GM13976 (cell line): Measurements from ENCODE around the gene PEX5L.

Source experiments
- DNase-seq: peaks from one replicate; pipeline ENCODE4 v3.0.0; 2012; ENCODE audit warnings: low spot score
- CTCF ChIP-seq: IDR thresholded peaks from 2 replicates; pipeline ENCODE4 v1.5.1; 2012; ENCODE audit warnings: borderline replicate concordance, mild to moderate bottlenecking; ENCODE audit not compliant: insufficient read depth; ENCODE audit errors: extremely low read depth, missing control alignments, control extremely low read depth
- in situ Hi-C: fragments of 300-500 bp; cut with MboI; formaldehyde crosslinking; loops from one replicate; pipeline ENCODE4 v1.12.0; 2022; ENCODE audit warnings: low sequenced_read_pairs, mixed read lengths, inconsistent platforms; ENCODE audit not compliant: unreplicated experiment

The PEX5L gene

GRCh38 chr3:179991883-179992282, 44.9 kb downstream of the PEX5L start:
- TF ChIP-seq CTCF: no peak
- in situ Hi-C loops: no loop called here

DNA sequence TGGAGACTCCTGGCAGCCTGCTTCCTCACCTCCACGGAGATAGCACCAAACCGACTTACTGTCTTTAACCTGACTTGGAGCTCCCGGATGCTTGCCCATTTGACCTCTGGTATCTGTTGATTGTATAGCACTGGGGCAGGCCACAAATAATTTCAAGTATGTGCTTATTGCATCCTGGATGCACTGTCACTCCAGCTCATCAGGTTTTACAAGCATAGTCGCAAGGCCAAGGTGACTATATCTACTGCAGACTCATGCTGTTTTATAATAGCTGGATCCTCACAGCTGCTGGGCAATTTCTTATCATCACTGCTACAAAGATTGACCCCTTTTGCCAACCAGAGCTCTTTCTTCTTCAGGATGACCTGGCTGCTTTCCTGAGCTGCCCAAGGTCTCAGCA, 45.6 kb downstream of the PEX5L start:
- DNase-seq: no peak
- in situ Hi-C loops: no loop called here
- TF ChIP-seq CTCF: no peak

More at GRCh38 chr3:179991883-179992282, 44.9 kb downstream of the PEX5L start:
- DNase-seq: no peak

DNA sequence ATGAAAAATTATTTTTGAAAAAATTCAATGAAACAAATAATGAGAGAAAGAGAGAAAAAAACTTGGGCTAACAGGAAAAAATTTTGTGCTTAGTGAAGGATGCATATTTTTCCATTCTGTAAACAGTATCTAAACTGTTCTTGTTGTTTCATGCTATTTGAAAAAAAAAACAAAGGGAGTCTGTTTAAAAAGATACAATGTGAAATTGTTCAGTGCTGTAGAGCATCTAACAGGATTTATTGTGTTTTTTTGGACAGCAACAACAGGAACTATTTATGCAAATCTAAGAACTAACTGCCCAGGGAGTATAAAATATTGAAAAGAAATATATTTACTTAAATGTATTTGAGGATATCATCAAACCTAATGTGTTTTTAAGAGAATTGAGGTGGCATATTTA, 55.1 kb downstream of the PEX5L start:
- TF ChIP-seq CTCF: no peak
- DNase-seq: no peak
- in situ Hi-C loops: no loop called here

DNA sequence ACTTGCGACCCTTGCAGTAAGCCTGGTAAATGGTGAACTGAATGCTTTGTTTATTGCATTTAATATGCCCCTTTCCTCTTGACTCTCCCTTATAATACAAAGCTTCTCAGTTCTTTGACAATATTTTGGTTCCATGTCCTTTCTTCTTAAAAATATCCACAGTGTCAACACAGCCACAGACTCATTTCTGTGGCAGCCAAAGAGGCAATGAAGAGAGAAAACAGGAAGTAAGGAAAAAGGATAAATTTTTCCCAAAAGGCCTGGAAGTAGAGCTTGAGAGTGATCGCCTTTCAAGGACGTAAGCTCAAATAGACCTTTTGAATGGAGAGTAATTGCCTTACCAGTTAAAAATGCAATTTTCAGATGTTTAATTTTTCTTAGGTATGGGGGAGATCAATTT, 59.4 kb downstream of the PEX5L start:
- no peak for DNase-seq
- TF ChIP-seq CTCF: no peak
- in situ Hi-C loops: no loop called here

GRCh38 chr3:179973931-179974361, 62.8 kb downstream of the PEX5L start:
- in situ Hi-C loops: no loop called here
- no peak for TF ChIP-seq CTCF
- no peak for DNase-seq

GRCh38 chr3:179972881-179973423, 63.8 kb downstream of the PEX5L start:
- in situ Hi-C loops: no loop called here
- no peak for DNase-seq
- TF ChIP-seq CTCF: no peak
